ENCODE data around the gene CCDC86. TPM values are rescaled to one million over a fixed set of nuclear protein-coding genes. Genes with fewer than 3 reads are reported as not detected.
A peak's percentile ranks its signal among the peaks of the same experiment; 100 is the strongest.

The CCDC86 gene
- total RNA-seq, 1 donor from 2014 or later = 4.7 TPM

DNA sequence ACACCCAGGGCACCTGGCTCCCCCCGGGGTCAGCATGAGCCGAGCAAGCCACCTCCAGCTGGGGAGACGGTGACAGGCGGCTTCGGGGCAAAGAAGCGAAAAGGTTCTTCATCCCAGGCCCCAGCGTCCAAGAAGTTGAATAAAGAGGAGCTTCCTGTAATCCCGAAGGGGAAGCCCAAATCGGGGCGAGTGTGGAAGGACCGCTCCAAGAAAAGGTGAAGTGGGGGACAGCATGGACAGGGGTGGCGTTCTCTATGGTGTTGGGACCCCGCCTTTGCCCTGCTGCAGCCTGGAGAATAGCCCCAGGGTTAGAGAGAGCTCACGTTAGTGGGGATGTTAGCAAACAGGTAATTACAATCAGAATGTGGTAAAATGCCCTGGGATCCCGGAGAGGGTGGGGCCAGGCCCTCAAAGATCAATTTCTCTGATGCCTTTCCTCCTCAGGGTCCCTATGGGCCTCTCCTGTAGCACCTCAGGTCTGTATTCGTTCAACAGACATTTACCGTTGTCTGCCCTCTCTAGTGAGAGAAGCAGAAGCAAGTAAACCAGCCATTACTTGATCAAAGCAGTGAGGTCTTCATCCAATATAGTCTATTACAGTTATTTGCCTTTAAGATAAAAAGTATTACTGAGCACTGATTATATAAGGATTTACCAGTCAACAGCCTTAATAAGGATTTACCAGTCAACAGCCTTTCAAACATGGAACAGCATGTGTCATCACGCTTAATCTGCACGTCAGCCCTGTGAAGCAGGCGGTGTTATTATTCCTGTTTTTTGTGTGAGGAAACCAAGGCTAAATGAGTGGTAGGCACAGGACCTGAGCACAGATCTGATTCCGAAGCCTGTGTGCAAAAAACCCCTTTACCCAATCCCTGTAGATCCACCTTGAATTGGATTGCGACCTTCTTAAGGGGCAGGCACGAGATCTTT, 1.0 kb downstream of the CCDC86 start:
- peak overlapping the region; percentile 71 to 96 (median 78) for H3K4me3 ChIP-seq (ENCODE audit: low read length in 3 of 3)
- no peaks in the 10 kb centered on the region for H3K9me3 ChIP-seq (ENCODE audit: control insufficient read depth in 3 of 3, low read length in 3 of 3)
- H3K27ac ChIP-seq (ENCODE audit: low read depth, low read length) = peak overlapping the region; percentile 70
- H3K4me1 ChIP-seq (ENCODE audit: control insufficient read depth in 3 of 3, insufficient read depth in 3 of 3, low read length in 3 of 3) = peaks cover 43 to 54% (median 53%) of the 10 kb centered on the region in 3 donors
- H3K36me3 ChIP-seq (ENCODE audit: control insufficient read depth in 3 of 3, insufficient read depth in 3 of 3, low read length in 3 of 3) = peaks cover 3 to 10% (median 7%) of the 10 kb centered on the region in 3 donors
- no peaks in the 10 kb centered on the region for H3K27me3 ChIP-seq (ENCODE audit: control insufficient read depth in 3 of 3, insufficient read depth in 3 of 3, low read length in 3 of 3)
- H3K9ac ChIP-seq (ENCODE audit: low read depth in 1 of 3, low read length in 3 of 3) = peak overlapping the region; percentile 77 to 95 (median 87)

- no peaks in the 10 kb centered on the region for H3K9me3 ChIP-seq (ENCODE audit: control insufficient read depth in 3 of 3, low read length in 3 of 3)
- H3K27ac ChIP-seq (ENCODE audit: low read depth, low read length) = no peak overlapping the region
- peak overlapping the region; percentile 71 to 96 (median 78) for H3K4me3 ChIP-seq (ENCODE audit: low read length in 3 of 3)
- peaks cover 38 to 44% (median 44%) of the 10 kb centered on the region in 3 donors for H3K4me1 ChIP-seq (ENCODE audit: control insufficient read depth in 3 of 3, insufficient read depth in 3 of 3, low read length in 3 of 3)
- H3K36me3 ChIP-seq (ENCODE audit: control insufficient read depth in 3 of 3, insufficient read depth in 3 of 3, low read length in 3 of 3) = peaks cover 15 to 21% (median 19%) of the 10 kb centered on the region in 3 donors
- H3K9ac ChIP-seq (ENCODE audit: low read depth in 1 of 3, low read length in 3 of 3) = peak overlapping the region; percentile 22 to 95 (median 23)
- no peaks in the 10 kb centered on the region for H3K27me3 ChIP-seq (ENCODE audit: control insufficient read depth in 3 of 3, insufficient read depth in 3 of 3, low read length in 3 of 3)
Observed at GRCh38 chr11:60844045-60844869, 2.3 kb downstream of the CCDC86 start.

GRCh38 chr11:60844870-60845221, 2.9 kb downstream of the CCDC86 start:
- Histone ChIP-seq H3K9ac (ENCODE audit: low read depth in 1 of 3, low read length in 3 of 3) (peak overlapping the region in 1 of 3 donors; percentile 95), H3K4me3 (ENCODE audit: low read length in 3 of 3) (no peak overlapping the region), H3K9me3 (ENCODE audit: control insufficient read depth in 3 of 3, low read length in 3 of 3) (no peaks in the 10 kb centered on the region), H3K4me1 (ENCODE audit: control insufficient read depth in 3 of 3, insufficient read depth in 3 of 3, low read length in 3 of 3) (peaks cover 38 to 44% (median 44%) of the 10 kb centered on the region in 3 donors), H3K27ac (ENCODE audit: low read depth, low read length) (no peak overlapping the region), H3K36me3 (ENCODE audit: control insufficient read depth in 3 of 3, insufficient read depth in 3 of 3, low read length in 3 of 3) (peaks cover 21 to 27% (median 25%) of the 10 kb centered on the region in 3 donors), H3K27me3 (ENCODE audit: control insufficient read depth in 3 of 3, insufficient read depth in 3 of 3, low read length in 3 of 3) (no peaks in the 10 kb centered on the region)

DNA sequence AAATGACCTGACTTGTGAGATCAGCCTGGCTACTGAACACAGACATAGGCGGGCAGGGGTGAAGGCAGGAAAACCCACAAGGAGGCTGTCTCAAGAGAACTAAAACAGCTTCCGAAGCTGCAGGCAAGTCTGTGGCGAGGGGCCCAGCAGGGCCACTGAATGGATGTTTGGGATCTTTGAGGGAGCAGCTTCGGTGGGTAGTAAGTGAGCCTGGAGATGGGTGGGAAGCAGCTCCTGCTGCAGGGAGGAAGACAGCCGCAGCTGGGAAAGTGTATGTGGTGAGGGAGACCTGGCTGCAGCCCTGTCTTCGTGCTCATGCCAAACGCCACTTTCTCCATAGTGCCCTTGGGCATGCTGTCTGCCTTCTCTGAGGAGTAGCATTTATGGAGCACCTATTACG, 3.4 kb downstream of the CCDC86 start:
- no peaks in the 10 kb centered on the region for H3K9me3 ChIP-seq (ENCODE audit: control insufficient read depth in 3 of 3, low read length in 3 of 3)
- H3K27ac ChIP-seq (ENCODE audit: low read depth, low read length) = no peak overlapping the region
- H3K9ac ChIP-seq (ENCODE audit: low read depth in 1 of 3, low read length in 3 of 3) = peak overlapping the region in 1 of 3 donors; percentile 95
- no peaks in the 10 kb centered on the region for H3K27me3 ChIP-seq (ENCODE audit: control insufficient read depth in 3 of 3, insufficient read depth in 3 of 3, low read length in 3 of 3)
- peaks cover 21 to 32% (median 27%) of the 10 kb centered on the region in 3 donors for H3K36me3 ChIP-seq (ENCODE audit: control insufficient read depth in 3 of 3, insufficient read depth in 3 of 3, low read length in 3 of 3)
- H3K4me3 ChIP-seq (ENCODE audit: low read length in 3 of 3) = no peak overlapping the region
- peaks cover 37 to 44% (median 42%) of the 10 kb centered on the region in 3 donors for H3K4me1 ChIP-seq (ENCODE audit: control insufficient read depth in 3 of 3, insufficient read depth in 3 of 3, low read length in 3 of 3)

DNA sequence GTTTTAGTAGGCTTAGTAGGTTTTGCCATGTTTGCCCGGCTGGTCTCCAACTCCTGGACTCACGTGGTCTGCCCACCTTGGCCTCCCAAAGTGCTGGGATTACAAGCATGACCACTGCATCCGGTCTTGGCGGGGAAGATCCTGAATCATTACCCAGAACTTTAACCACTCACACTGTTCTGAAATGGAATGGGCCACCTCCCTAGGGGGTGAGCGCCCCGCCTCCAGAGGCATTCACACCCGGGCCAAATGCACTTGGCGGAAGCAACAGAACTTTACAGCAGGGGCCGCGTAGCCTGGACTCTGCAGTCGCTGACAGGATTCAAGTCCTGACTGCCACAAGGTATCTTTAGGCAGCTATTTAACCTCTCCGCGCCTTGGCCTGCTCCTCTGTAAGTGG, 5.4 kb downstream of the CCDC86 start:
- Histone ChIP-seq H3K27me3 (ENCODE audit: control insufficient read depth in 3 of 3, insufficient read depth in 3 of 3, low read length in 3 of 3) (no peaks in the 10 kb centered on the region), H3K4me1 (ENCODE audit: control insufficient read depth in 3 of 3, insufficient read depth in 3 of 3, low read length in 3 of 3) (peaks cover 23 to 31% (median 27%) of the 10 kb centered on the region in 3 donors), H3K9ac (ENCODE audit: low read depth in 1 of 3, low read length in 3 of 3) (no peak overlapping the region), H3K9me3 (ENCODE audit: control insufficient read depth in 3 of 3, low read length in 3 of 3) (no peaks in the 10 kb centered on the region), H3K36me3 (ENCODE audit: control insufficient read depth in 3 of 3, insufficient read depth in 3 of 3, low read length in 3 of 3) (peaks cover 35 to 44% (median 44%) of the 10 kb centered on the region in 3 donors), H3K4me3 (ENCODE audit: low read length in 3 of 3) (no peak overlapping the region), H3K27ac (ENCODE audit: low read depth, low read length) (no peak overlapping the region)

GRCh38 chr11:60847896-60848295, 6.0 kb downstream of the CCDC86 start:
- H3K9ac ChIP-seq (ENCODE audit: low read depth in 1 of 3, low read length in 3 of 3) = no peak overlapping the region
- no peaks in the 10 kb centered on the region for H3K27me3 ChIP-seq (ENCODE audit: control insufficient read depth in 3 of 3, insufficient read depth in 3 of 3, low read length in 3 of 3)
- H3K4me3 ChIP-seq (ENCODE audit: low read length in 3 of 3) = no peak overlapping the region
- H3K27ac ChIP-seq (ENCODE audit: low read depth, low read length) = no peak overlapping the region
- H3K36me3 ChIP-seq (ENCODE audit: control insufficient read depth in 3 of 3, insufficient read depth in 3 of 3, low read length in 3 of 3) = peaks cover 35 to 44% (median 44%) of the 10 kb centered on the region in 3 donors
- no peaks in the 10 kb centered on the region for H3K9me3 ChIP-seq (ENCODE audit: control insufficient read depth in 3 of 3, low read length in 3 of 3)
- H3K4me1 ChIP-seq (ENCODE audit: control insufficient read depth in 3 of 3, insufficient read depth in 3 of 3, low read length in 3 of 3) = peaks cover 19 to 27% (median 21%) of the 10 kb centered on the region in 3 donors

DNA sequence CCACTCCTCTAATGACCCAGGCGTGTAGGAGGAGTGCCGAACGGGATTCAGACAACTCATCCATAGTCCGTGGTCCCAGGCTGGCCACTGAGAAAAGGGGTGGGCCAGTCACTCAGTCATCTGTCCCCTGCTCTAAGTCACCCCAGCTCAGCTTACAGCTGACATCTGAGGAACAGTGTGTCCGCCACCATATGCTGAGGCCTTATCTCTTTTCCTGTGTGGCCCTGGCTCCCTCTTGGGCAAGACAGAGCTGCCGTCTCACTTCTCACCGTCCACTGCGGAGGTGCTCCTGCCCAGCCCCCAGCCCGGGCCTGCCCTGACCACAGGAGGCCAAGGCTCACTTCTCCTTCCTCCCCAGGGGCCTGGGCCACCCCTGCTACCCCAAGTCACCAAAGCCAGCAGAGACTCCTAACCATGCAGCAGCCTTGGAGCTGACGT, 6.8 kb downstream of the CCDC86 start:
- H3K9ac ChIP-seq (ENCODE audit: low read depth in 1 of 3, low read length in 3 of 3) = no peak overlapping the region
- H3K4me3 ChIP-seq (ENCODE audit: low read length in 3 of 3) = no peak overlapping the region
- peaks cover 12 to 18% (median 13%) of the 10 kb centered on the region in 3 donors for H3K4me1 ChIP-seq (ENCODE audit: control insufficient read depth in 3 of 3, insufficient read depth in 3 of 3, low read length in 3 of 3)
- H3K9me3 ChIP-seq (ENCODE audit: control insufficient read depth in 3 of 3, low read length in 3 of 3) = no peaks in the 10 kb centered on the region
- peaks cover 0 to 3% (median 0%) of the 10 kb centered on the region in 3 donors for H3K27me3 ChIP-seq (ENCODE audit: control insufficient read depth in 3 of 3, insufficient read depth in 3 of 3, low read length in 3 of 3)
- peaks cover 35 to 44% (median 44%) of the 10 kb centered on the region in 3 donors for H3K36me3 ChIP-seq (ENCODE audit: control insufficient read depth in 3 of 3, insufficient read depth in 3 of 3, low read length in 3 of 3)
- no peak overlapping the region for H3K27ac ChIP-seq (ENCODE audit: low read depth, low read length)

DNA sequence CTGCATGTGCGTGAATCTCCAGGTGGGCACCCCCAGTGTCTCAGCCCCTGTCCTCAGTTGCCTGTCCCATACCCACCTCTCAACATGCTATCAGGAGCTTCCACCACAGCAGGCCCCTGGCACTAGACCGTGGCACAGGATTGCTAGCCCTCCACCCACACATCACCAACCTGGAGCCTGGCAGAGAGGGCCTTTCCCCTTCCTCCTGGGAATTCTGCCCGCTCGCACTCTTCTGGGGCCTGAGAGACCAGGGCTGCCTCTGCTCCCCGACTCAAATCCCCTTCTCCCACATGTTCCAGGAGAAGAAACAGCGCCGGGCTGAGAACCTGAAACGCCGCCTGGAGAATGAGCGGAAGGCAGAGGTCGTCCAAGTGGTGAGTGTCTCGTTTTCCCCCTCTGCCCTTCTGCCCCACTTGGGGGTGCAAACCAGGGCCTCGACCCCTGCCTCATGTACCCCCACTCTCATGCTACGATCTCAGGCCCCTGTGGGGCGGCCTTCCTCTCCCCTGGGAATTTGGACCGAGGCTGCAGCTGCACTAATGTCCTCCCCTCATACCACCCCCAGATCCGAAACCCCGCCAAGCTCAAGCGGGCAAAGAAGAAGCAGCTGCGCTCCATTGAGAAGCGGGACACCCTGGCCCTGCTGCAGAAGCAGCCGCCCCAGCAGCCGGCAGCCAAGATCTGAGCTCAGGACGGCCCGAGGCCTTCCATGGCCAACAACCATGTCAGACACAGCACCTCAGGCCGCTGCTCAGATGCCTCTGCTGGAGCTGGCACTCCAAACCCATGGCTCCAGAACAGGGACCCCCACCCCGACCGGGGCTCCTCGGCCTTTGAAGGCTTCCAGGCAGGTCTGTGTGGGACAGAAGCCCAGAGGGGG, 8.0 kb downstream of the CCDC86 start:
- H3K27ac ChIP-seq (ENCODE audit: low read depth, low read length) = no peak overlapping the region

More for the DNA sequence above, 8.0 kb downstream of the CCDC86 start:
- Histone ChIP-seq H3K36me3 (ENCODE audit: control insufficient read depth in 3 of 3, insufficient read depth in 3 of 3, low read length in 3 of 3) (peaks cover 35 to 44% (median 44%) of the 10 kb centered on the region in 3 donors), H3K9ac (ENCODE audit: low read depth in 1 of 3, low read length in 3 of 3) (no peak overlapping the region), H3K27me3 (ENCODE audit: control insufficient read depth in 3 of 3, insufficient read depth in 3 of 3, low read length in 3 of 3) (peaks cover 0 to 3% (median 0%) of the 10 kb centered on the region in 3 donors), H3K4me1 (ENCODE audit: control insufficient read depth in 3 of 3, insufficient read depth in 3 of 3, low read length in 3 of 3) (peaks cover 1 to 7% (median 2%) of the 10 kb centered on the region in 3 donors), H3K9me3 (ENCODE audit: control insufficient read depth in 3 of 3, low read length in 3 of 3) (no peaks in the 10 kb centered on the region), H3K4me3 (ENCODE audit: low read length in 3 of 3) (no peak overlapping the region)
